C1 segment of cervical spinal cord (tissue), 14 donors: ENCODE measurements around the gene RASL12.
"Not testable (repeated sequence)": the region's sequence is repeated elsewhere in the genome, so short reads cannot be mapped to it uniquely, and the experiment has no call there.

Experiments used
- DNase-seq, 14 donors: peaks; one replicate each; lab custom pipeline; 2025; lab: John Stamatoyannopoulos, UW

The RASL12 gene

DNA sequence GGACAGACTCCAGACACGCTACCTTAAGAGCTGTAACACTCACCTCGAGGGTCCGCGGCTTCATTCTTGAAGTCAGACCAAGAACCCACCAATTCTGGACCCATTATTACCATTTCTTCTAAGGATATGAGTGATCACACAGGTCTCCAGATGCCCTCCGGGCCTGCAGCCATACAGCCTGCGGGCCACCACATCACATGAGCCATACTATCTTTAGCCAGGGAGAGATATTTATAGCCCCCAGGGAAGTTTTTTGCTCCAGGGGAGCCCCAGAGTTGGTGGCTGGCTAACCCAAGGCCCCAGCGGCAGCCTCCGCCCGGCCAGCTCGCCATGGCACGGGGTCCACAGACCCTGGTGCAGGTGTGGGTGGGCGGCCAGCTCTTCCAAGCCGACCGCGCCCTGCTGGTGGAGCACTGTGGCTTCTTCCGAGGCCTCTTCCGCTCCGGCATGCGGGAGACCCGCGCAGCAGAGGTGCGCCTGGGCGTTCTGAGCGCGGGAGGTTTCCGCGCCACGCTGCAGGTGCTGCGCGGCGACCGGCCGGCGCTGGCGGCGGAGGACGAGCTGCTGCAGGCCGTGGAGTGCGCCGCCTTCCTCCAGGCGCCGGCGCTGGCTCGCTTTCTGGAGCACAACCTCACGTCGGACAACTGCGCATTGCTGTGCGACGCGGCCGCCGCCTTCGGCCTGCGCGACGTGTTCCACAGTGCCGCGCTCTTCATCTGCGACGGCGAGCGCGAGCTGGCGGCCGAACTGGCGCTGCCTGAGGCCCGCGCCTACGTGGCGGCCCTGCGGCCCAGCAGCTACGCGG lies 8.9 kb upstream of the RASL12 start, which contains the start of gene KBTBD13:
Gene KBTBD13, plus strand, starts transcription at position 261 of the 805 bp plus-strand sequence. Its CDS starts 70 bp downstream, at position 331.
- no peak for DNase-seq

DNA sequence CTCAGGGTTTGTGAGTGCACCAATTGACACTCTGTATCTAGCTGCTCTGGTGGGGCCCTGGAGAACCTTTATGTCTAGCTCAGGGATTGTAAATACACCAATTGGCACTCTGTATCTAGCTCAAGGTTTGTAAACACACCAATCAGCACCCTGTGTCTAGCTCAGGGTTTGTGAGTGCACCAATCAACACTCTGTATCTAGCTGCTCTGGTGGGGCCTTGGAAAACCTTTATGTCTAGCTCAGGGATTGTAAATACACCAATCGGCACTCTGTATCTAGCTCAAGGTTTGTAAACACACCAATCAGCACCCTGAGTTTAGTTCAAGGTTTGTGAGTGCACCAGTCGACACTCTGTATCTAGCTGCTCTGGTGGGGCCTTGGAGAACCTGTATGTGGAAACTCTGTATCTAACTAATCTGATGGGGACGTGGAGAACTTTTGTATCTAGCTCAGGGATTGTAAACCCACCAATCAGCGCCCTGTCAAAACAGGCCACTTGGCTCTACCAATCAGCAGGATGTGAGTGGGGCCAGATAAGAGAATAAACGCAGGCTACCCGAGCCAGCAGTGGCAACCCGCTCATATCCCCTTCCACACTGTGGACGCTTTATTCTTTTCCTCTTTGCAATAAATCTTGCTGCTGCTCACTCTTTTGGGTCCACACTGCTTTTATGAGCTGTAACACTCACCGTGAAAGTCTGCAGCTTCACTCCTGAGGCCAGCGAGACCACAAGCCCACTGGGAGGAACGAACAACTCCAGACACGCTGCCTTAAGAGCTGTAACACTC lies 8.0 kb upstream of the RASL12 start:
- not testable (repeated sequence) for DNase-seq

GRCh38 chr15:65074946-65075345 lies 7.2 kb upstream of the RASL12 start:
- not testable (repeated sequence) for DNase-seq

DNA sequence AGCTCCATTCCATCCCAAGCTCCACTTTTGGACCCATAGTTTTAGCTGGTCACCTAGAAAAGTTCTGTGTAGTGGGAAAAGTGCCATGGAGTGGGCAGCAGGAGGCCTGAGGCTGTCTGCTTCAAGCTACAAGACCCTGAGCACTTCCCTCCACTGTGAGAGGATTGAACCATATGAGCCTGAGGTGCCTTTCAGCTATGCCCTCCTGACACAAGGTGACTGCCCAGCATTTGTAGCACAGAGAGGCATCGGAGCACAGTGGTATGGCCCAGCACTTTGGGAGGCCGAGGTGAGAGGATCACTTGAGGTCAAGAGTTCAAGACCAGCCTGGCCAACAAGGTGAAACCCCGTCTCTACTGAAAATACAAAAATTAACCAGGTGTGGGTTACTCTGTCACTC lies 4.8 kb upstream of the RASL12 start:
- DNase-seq: no peak

DNA sequence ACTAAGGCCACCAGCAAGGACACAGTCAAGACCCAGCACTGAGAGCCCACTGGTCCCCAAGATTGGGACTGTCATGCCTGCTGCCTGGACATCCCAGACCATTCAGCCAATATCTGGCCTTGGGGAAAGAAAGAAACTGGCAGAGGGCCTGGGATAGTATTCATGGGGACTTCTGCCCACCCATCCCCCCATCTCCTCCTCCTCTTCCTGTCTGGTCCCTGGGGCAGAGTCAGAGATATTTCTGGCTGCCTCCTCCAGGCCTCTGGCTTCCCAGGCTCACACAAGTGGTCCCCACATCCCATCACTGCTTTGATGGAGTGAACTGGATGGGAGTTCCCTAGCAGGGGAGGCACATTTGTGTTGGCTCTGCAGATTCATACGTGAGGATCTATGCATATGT lies 4.2 kb upstream of the RASL12 start:
- no peak for DNase-seq

GRCh38 chr15:65071381-65071811 lies 3.6 kb upstream of the RASL12 start:
- peak in 7 of 14 donors; percentile 30 to 75 (median 57) for DNase-seq

- DNase-seq: no peak
Measured at GRCh38 chr15:65069779-65070546, 2.2 kb upstream of the RASL12 start.

GRCh38 chr15:65069179-65069578 lies 1.4 kb upstream of the RASL12 start:
- DNase-seq: no peak

DNA sequence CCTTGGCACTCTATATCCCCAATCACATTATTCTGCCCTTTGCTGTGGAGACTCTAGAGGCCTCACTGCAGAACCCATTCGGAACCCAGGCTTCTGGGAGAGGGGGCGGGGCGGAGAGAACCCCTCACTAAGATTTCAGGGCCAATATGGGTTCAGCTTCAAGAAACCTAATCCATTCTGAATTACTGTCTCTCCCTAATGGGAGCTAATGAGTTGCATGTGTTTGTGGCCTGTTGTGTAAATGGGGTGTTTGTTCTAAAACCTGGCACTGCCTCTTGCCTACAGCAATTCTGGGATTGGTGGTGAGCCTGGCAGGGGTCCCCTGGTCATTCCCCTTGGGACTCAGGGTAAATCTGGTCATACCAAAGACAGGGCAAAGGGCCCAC lies 605 bp upstream of the RASL12 start:
- DNase-seq: peak in 2 of 14 donors; percentile 47 to 61

DNA sequence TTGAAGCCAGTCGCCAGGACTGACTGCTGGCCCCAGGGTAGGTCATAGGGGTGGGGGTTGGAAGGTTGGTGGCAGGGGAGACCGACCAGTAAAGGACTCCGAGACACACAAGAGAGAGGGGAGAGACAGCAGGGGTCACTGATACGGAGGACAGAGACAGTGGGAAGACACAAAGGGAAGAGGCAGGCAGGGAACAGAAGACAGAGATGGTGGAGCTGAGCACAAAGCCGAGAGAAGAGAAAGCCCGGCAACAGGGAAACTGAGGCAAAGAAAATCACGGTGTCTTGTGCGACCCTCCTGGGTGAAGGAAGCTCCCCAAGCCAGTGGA lies 510 bp downstream of the RASL12 start:
- no peak for DNase-seq

DNA sequence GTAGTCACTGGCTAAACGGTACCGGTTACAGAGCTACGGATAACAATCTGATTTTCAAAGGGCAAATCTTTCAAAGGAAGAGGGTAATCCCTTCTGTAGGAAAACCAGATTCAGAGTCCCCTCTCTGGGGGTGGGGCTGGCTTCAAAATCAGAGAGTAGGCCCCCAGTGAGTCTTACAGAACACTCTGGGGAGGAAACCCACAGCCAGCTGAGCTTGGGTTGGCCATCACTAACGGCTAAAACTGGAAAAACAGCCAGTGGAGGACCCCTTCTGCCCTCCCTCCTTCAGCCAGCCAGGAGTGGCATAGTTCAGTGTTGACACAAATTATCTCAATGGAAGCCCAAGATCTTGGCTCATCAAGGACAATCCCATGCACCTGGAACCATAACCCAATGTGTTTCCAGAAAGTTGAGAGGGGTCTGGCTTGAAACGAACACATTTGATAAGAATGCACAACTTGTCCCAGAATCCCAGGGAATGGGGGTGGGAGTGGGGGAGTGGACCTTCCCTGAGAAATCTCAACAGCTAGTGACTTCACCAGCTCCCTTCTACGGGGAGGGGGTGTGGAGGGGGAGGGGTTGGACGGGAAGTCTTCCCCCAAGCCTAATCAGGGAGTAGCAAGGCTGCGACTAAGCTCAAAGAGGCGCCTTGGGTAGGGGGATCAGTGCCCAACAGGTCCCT lies 1.0 kb downstream of the RASL12 start:
- DNase-seq: peak in 2 of 14 donors; percentile 30 to 54

DNA sequence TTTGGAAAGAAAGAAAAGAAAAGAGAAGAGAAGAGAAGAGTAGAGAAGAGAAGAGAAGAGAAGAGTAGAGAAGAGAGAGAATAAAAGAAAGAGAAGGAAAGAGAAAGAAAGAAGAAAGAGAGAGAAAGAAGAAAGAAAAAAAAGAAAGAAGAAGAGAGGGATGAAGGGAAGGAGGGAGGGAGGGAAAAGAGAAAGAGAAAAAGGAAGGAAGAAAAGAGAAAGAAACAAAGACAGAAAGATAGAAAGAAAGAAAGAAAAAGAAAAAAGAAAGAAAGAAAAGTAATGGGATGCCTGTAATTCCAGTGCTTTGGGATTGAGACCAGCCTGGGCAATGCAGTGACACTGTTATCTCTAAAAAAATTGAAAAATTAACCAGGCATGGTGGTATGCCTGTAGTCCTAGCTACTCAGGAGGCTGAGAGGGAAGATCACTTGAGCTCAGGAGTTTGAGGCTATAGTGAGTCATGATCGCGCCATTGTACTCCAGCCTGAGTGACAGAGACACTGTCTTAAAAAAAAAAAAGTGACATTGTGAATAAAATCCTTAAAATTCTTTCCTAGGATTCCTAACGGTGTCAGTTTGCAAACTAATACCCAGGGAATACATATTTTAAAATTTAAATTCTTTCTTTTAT lies 1.7 kb downstream of the RASL12 start:
- no peak for DNase-seq

GRCh38 chr15:65062726-65063125 lies 5.1 kb downstream of the RASL12 start:
- no peak for DNase-seq

- DNase-seq: no peak
Measured at GRCh38 chr15:65062061-65062460, 5.7 kb downstream of the RASL12 start.

DNA sequence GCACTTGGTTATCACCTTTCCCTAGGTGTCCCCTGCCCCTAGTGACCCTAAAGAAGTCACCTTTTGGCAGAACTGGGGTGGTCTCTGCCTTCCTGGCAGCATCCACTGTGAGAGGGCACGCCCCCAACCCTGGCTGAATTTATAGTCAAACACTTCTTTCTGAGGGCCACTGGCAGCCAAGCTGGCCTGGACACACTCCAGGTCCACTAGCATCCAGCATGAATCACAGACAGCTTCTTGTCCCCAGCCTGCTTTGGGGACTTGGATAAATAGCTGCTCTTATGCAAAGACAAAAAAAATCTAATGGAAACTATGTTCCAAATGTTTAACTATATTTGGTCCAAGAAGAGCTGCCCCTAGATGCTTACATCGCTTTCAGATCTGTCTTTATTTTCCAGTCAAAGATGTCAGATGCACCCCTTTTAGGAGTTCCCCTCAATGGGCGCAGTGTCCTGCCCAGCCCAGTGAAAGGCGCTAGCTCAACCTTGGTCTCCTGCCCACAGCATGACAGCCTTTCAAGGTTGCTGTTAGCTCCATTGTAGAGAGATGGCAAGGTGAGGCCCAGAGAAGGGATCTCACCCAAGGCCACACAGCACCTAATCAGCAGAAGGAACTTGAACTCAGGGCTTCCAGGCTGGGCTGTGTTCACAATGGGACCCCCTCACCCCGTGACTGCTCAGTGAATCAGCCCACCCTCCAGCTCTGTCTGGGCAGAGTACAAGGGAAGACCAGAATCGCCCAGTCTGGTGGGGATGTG lies 7.0 kb downstream of the RASL12 start:
- peak in 11 of 14 donors; percentile 21 to 77 (median 48) for DNase-seq

- DNase-seq: peak in 1 of 14 donors; percentile 46
Measured at GRCh38 chr15:65059931-65060596, 7.7 kb downstream of the RASL12 start.

DNA sequence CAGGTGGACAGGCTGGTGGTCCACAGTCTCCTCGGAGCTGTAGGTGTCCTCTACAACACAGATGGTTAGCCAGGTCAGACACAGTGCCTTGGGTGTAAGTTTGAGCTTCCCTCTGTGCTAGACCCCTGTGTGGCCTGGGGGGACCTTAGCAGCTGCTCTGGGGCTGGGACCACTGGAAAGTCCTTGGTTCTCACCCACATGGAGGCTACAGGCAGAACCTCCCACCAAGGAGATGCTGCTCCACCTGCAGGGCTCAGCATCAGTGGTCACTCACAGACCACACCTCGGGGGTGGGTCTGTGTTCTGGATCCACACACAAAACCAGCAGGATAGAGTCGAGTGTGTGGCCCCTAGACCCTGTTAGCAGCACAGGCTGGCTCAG lies 8.4 kb downstream of the RASL12 start:
- no peak for DNase-seq

DNA sequence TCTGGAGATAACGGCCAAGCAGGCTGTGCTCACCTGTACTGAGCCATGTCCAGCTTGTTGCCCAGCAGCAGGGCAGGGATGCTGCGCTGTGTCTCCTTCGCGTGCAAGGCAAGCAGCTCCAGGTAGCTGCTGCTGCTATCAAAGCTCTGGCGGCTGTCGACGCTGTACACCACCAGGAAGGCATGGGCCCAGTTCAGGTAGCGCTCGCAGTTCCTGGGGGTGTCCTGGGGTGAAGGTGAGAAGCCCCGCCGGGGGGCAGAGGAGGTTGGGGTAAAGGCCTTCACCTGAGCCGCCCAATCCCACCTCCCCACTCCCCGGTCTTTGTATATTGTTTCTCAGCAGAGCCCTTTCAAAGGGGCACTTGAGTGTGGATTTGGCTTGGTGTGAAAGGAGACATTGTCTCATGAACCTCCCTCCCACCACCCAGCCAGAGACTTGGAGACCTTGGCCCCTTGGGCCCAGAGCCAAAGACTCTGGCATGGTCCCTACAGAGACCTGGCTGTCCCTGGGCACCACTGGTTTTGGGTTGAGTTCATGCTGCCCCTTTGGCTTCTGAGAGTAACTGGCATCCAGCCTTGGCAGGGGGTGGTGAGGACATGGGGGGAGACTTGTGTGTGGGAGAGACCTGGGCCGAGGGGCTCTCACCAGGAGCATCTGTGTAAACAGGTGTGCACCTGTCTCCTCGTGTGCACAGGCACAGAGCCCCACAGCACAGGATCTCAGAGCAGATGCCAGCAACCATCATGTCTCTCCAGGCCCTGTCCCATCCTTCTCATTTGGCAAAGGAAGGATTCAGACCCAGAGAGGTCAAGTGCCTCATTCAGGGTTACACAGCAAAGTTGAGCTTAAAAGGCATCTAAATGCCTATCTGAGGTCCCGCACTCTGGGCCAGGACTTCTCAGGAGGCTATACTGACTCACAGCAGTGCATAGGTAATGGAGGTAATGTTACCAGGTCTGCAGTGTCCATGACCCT lies 9.1 kb downstream of the RASL12 start:
- peak in 6 of 14 donors; percentile 32 to 65 (median 46) for DNase-seq
